ENCODE data around the gene PPM1L.

DNA sequence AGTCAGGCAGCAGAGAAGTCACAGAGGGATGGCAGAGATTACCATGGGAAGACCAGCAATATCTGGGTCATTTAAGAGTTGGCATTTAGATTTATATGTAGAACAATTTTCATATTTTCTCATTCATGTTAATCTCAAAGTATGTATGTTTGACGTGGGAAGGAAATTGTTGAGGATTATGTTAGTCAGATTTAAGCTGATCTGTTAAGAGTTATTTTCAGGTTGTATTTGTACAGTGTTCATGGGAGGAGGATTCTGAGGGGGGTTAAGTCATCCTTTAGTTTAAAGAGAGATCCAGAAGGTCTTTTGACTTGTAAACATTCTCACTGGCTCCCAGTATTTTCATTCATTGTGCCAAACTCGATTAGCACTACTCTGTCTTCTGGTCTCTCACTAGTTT is 34.7 kb downstream of the PPM1L start:
- TF ChIP-seq, protein P1, sequence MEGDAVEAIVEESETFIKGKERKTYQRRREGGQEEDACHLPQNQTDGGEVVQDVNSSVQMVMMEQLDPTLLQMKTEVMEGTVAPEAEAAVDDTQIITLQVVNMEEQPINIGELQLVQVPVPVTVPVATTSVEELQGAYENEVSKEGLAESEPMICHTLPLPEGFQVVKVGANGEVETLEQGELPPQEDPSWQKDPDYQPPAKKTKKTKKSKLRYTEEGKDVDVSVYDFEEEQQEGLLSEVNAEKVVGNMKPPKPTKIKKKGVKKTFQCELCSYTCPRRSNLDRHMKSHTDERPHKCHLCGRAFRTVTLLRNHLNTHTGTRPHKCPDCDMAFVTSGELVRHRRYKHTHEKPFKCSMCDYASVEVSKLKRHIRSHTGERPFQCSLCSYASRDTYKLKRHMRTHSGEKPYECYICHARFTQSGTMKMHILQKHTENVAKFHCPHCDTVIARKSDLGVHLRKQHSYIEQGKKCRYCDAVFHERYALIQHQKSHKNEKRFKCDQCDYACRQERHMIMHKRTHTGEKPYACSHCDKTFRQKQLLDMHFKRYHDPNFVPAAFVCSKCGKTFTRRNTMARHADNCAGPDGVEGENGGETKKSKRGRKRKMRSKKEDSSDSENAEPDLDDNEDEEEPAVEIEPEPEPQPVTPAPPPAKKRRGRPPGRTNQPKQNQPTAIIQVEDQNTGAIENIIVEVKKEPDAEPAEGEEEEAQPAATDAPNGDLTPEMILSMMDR (conservative IDR thresholded peaks at IDR 0.05 in 1 of 2, IDR thresholded peaks at IDR 0.05 in 1 of 2; ENCODE audit: low read depth in 1 of 2, low read length in 2 of 2) = no peak
- no peak for TF ChIP-seq EZH2 (IDR thresholded peaks at IDR 0.05; ENCODE audit: low read length, missing control alignments)
